Retinal pigment epithelial cell (primary cell): ENCODE measurements around the gene PROX1.

Experiments used
- DNase-seq: peaks from one replicate; pipeline ENCODE4 v3.0.0-alpha.2; 2010; ENCODE audit warnings: low read depth
- H3K4me3 ChIP-seq: 2 replicates; pipeline ENCODE4 v1.5.1; 2011; ENCODE audit warnings: mild to moderate bottlenecking, low read length, control low read depth, moderate library complexity
- CTCF ChIP-seq: conservative IDR thresholded peaks from 2 replicates; pipeline ENCODE4 v1.5.1; 2011; ENCODE audit warnings: low read depth, low read length, control low read depth, inconsistent platforms

PROX1 gene

GRCh38 chr1:213987927-213988506 is at the start of gene PROX1:
PROX1 (plus strand) TSS chr1:213987973; CDS start chr1:213996536, 8,563 bp downstream.
- peak; percentile 80 for DNase-seq
- peak within 1 kb of the TSS; percentile 61 for H3K4me3 ChIP-seq
- peak; percentile 8 for TF ChIP-seq CTCF

- TF ChIP-seq CTCF, result no peak
- DNase-seq, result no peak
- H3K4me3 ChIP-seq, result no peak overlapping the region
Measured at GRCh38 chr1:213938776-213939175, 49.0 kb upstream of the PROX1 start.

- no peak for DNase-seq
- H3K4me3 ChIP-seq, result no peak overlapping the region
- no peak for TF ChIP-seq CTCF
Measured at GRCh38 chr1:213939888-213940287, 47.9 kb upstream of the PROX1 start.

- DNase-seq, result no peak
- no peak overlapping the region for H3K4me3 ChIP-seq
- TF ChIP-seq CTCF, result no peak
Measured at GRCh38 chr1:213940947-213941346, 46.8 kb upstream of the PROX1 start.

- no peak for DNase-seq
- no peak for TF ChIP-seq CTCF
- no peak overlapping the region for H3K4me3 ChIP-seq
Measured at GRCh38 chr1:213942061-213942460, 45.7 kb upstream of the PROX1 start.

GRCh38 chr1:213947200-213947801 is 40.5 kb upstream of the PROX1 start:
- H3K4me3 ChIP-seq, result no peak overlapping the region
- no peak for DNase-seq
- no peak for TF ChIP-seq CTCF

- DNase-seq, result no peak
- H3K4me3 ChIP-seq, result no peak overlapping the region
- no peak for TF ChIP-seq CTCF
Measured at GRCh38 chr1:213951876-213952275, 35.9 kb upstream of the PROX1 start.
